Activated T-cell treated with anti-CD3 and anti-CD28 coated beads, Interleukin-2, amount 50 U/mL, for 24 hours (primary cell): ENCODE results near the gene KCNJ9.

Source experiments
- DNase-seq: peaks from one replicate; pipeline ENCODE4 v3.0.0-alpha.2; 2020
- H3K27ac Mint-ChIP-seq: 2 replicates; pipeline ENCODE4 v1.8.0; 2020; ENCODE audit warnings: mild to moderate bottlenecking, mixed read lengths
- H3K27me3 Mint-ChIP-seq: 2 replicates; pipeline ENCODE4 v1.8.0; 2020; ENCODE audit warnings: mixed read lengths
- H3K36me3 Mint-ChIP-seq: 2 replicates; pipeline ENCODE4 v1.8.0; 2020; ENCODE audit warnings: low read depth, mixed read lengths
- H3K4me1 Mint-ChIP-seq: 2 replicates; pipeline ENCODE4 v1.8.0; 2020; ENCODE audit warnings: low read depth, mixed read lengths
- H3K4me3 Mint-ChIP-seq: 2 replicates; pipeline ENCODE4 v1.8.0; 2020; ENCODE audit warnings: mild to moderate bottlenecking, moderate library complexity, mixed read lengths
- H3K9me3 Mint-ChIP-seq: 2 replicates; pipeline ENCODE4 v1.8.0; 2020; ENCODE audit warnings: mixed read lengths

KCNJ9 gene

DNA sequence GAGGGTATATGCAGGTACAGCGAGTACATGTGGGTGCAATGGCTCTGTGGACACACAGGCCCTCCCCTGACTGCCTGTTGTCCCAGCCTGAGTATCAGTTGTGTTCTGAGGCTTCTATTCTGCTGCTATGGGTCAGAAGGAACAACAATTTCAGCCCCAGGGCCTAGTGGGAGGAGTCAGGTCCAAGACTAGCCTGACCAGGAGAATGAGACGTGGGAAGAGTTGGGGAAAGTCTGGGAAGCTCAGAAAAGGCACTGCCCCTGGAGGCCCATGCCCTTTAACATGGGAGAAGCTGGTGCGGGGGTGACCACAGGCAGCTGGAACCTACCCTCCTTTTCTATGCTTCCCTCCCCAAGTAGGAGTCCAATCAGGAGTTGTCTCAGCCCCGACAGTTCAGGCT, 9.4 kb downstream of the KCNJ9 start:
- peaks cover 21% of the 10 kb centered on the region for H3K4me1 Mint-ChIP-seq
- no peaks in the 10 kb centered on the region for H3K9me3 Mint-ChIP-seq
- H3K36me3 Mint-ChIP-seq, result peaks cover 76% of the 10 kb centered on the region
- DNase-seq, result no peak
- no peak overlapping the region for H3K27ac Mint-ChIP-seq
- no peak overlapping the region for H3K4me3 Mint-ChIP-seq
- H3K27me3 Mint-ChIP-seq, result no peaks in the 10 kb centered on the region

DNA sequence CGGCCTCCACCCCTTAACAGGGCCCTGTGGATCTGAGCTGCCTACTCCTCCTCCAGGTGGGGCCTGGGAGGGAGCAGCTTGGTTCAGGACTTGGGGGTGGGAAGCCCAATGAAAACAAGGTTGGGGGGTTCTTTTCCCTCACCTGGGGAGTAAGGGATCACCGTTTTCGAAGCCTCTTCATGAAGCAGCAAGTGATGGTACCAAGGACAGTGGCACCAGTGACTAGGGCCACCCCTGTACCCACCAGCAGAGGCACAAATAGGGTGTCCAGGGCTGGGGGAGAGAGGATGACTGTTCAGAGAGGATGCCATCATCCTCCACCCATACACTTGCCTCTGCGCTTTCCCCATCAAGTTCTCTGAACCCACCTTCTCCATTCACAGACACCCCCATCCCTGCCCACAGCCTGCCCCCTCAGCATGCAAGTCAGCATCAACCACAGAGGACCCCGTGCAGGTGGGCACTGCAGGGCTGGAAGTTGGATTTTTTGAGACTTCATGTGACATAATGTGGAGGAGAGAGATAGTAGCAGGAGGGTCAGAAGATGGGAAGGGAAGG, 10.4 kb downstream of the KCNJ9 start:
- no peak overlapping the region for H3K27ac Mint-ChIP-seq
- H3K4me3 Mint-ChIP-seq, result no peak overlapping the region
- no peak for DNase-seq
- no peaks in the 10 kb centered on the region for H3K27me3 Mint-ChIP-seq
- peaks cover 30% of the 10 kb centered on the region for H3K4me1 Mint-ChIP-seq
- H3K36me3 Mint-ChIP-seq, result peaks cover 75% of the 10 kb centered on the region
- H3K9me3 Mint-ChIP-seq, result no peaks in the 10 kb centered on the region

DNA sequence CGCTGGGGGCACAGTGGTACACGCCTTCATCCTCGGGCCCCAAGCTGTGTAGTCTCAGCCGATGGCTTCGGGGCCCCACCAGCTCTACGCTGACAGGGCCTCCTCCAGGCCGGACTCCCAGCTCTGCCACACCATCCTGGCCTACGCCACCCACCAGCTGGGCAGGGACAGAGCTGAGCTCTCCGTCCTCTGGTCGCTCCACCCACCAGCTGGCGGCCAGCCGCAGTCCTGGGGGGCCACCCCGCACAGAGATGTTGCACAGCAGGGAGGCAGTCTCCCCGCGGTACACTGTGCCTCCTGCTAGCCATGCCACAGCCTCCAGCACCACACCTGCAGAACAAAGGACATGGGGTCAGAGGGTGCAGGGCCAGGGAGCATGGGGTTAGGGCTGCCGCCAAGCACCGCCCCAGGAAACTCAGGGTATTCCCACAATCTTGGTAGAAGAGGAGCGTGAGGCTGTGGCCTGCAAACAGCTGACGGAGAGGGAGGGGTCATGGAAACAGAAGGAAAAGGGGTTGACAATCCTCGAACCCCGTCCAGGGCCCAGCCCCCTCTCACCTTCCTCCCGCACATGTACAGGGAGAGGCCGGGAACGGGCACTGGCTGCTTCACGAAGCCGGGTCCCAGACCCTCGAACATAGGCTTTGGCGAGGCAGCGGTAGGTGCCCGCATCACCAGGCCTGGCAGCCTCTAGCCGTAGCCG, 11.2 kb downstream of the KCNJ9 start:
- peaks cover 70% of the 10 kb centered on the region for H3K36me3 Mint-ChIP-seq
- H3K27ac Mint-ChIP-seq, result no peak overlapping the region

DNA sequence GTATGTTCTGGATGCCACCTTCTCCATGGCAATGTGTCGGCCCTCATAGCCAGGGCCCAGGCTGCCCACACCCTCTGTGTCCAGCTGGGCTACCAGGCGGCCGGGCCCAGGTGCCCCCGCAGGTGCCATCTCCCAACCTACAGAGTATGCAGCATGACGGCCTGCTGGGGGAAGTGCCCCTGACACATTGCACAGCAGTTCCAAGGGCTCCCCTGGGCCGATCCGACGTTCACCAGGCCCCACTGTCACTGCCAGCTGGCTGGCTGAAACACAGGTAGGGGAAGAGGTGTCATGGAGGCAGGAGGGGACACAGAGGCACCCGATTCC, 11.7 kb downstream of the KCNJ9 start:
- Mint-ChIP-seq H3K9me3 (no peaks in the 10 kb centered on the region), H3K27me3 (no peaks in the 10 kb centered on the region), H3K27ac (peak overlapping the region; percentile 37), H3K36me3 (peaks cover 73% of the 10 kb centered on the region), H3K4me3 (no peak overlapping the region), H3K4me1 (peaks cover 42% of the 10 kb centered on the region)
- no peak for DNase-seq

More for the DNA sequence above, 11.2 kb downstream of the KCNJ9 start:
- peaks cover 38% of the 10 kb centered on the region for H3K4me1 Mint-ChIP-seq
- H3K27me3 Mint-ChIP-seq, result no peaks in the 10 kb centered on the region
- DNase-seq, result no peak
- H3K4me3 Mint-ChIP-seq, result no peak overlapping the region
- no peaks in the 10 kb centered on the region for H3K9me3 Mint-ChIP-seq

DNA sequence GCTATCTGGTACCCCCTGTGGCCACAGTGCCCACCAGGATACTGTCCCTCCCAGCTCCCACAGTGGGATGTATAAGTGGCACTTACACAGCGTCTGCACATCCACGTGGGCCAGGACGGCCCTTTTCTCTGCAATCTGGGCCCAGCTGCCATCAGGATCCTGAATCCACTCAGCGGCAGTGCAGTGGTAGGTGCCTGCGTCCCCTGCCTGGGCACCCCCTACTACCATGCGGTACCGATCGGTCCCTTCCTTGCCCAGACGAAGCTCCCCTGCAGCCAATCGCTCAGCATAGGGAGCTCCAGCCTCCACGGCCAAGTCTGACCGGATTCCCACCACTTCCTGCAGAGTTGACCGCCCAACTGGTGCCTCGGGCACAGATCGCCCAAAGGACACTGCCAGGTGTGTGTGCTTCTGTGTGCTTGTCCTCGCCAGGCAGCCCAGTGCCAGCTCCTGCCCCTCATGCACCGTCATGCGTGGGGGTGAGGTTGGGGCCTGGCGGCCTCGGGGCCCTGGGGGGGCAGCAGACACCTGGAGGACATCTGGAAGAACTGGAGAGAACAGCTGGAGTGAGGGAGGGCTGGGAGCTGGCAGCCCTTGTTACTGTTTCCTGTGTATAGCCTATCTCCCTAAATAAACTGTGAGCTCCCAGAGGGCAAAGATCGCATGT, 12.4 kb downstream of the KCNJ9 start:
- Mint-ChIP-seq H3K4me3 (no peak overlapping the region), H3K4me1 (peaks cover 42% of the 10 kb centered on the region), H3K27me3 (no peaks in the 10 kb centered on the region), H3K27ac (no peak overlapping the region), H3K9me3 (no peaks in the 10 kb centered on the region), H3K36me3 (peaks cover 66% of the 10 kb centered on the region)
- no peak for DNase-seq

DNA sequence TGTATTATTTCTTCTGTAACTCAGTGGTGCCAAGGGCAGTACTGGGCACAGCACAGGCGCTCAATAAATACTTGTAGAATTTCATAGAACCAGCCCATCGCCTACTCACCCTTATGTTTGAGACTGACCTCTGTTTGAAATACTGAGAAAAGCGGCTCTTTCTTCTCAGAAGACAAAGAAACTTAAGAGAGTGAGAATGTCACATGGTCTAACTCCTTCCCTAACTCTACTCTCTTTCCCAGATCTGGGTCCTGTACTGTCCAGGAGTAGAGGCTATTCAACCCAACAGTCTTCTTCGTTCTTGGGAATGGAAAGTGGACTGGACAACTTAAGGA, 12.9 kb downstream of the KCNJ9 start:
- no peak for DNase-seq
- H3K36me3 Mint-ChIP-seq, result peaks cover 61% of the 10 kb centered on the region
- no peaks in the 10 kb centered on the region for H3K27me3 Mint-ChIP-seq
- H3K9me3 Mint-ChIP-seq, result no peaks in the 10 kb centered on the region
- peak overlapping the region; percentile 55 for H3K27ac Mint-ChIP-seq
- H3K4me1 Mint-ChIP-seq, result peaks cover 45% of the 10 kb centered on the region
- H3K4me3 Mint-ChIP-seq, result no peak overlapping the region

DNA sequence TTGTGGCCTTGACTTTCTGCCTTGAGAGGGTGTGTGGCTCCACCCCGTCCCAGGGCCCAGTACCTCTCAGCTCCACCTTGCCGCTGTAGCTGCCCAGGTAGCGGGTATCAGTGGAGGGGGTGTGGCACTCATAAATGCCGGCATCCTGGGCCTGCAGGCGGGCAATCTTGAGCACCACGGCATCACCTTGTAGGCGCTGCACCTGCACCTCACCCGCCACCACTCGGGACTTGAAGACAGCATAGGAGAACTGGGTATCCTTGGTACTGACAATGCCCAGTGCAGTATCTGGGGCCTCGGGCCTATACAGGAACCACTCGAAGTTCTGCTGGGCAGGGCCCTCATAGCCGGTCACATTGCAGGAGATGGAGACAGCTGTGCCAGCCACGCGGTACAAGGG, 13.5 kb downstream of the KCNJ9 start:
- H3K27me3 Mint-ChIP-seq, result no peaks in the 10 kb centered on the region
- no peak for DNase-seq
- peaks cover 50% of the 10 kb centered on the region for H3K4me1 Mint-ChIP-seq
- H3K27ac Mint-ChIP-seq, result peak overlapping the region; percentile 22
- no peaks in the 10 kb centered on the region for H3K9me3 Mint-ChIP-seq
- peaks cover 59% of the 10 kb centered on the region for H3K36me3 Mint-ChIP-seq
- no peak overlapping the region for H3K4me3 Mint-ChIP-seq

DNA sequence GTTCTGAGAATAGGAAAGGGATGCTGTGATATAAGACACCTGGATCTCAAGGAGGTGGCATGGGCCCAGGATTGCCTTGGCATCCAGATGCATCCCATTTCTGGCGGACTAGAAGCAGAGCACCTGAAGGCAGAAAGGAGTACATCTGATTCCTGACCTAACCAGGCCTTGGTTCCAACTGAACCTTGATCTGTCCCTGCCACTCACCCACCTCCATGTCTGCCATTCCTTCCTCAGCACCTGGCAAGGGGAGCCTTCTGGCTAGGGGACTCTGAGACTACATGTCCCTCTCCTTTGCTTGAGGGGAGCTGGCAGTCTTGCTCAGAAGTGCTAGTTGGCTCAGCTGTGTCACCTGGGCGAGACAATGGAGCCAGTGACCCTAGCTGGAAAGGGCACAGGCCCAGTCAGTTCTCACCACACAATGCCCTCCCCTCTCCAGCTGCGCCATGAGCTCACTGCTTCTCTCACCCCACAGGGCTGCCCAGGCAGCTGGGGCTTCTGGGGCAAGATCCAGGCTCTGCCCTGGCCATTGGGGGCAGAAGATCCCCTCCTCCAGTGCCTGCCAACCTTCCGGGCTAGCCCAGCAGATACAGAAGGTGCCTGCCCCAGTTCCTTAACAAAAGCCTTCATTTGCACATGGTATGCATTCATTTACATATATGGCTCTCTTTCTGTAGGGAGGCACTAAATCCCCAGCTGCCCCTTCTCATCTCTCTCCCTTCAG, 14.2 kb downstream of the KCNJ9 start:
- no peak for DNase-seq
- H3K36me3 Mint-ChIP-seq, result peaks cover 56% of the 10 kb centered on the region
- no peaks in the 10 kb centered on the region for H3K9me3 Mint-ChIP-seq
- peak overlapping the region; percentile 19 for H3K4me3 Mint-ChIP-seq
- H3K27ac Mint-ChIP-seq, result peak overlapping the region; percentile 92
- no peaks in the 10 kb centered on the region for H3K27me3 Mint-ChIP-seq
- peaks cover 52% of the 10 kb centered on the region for H3K4me1 Mint-ChIP-seq

DNA sequence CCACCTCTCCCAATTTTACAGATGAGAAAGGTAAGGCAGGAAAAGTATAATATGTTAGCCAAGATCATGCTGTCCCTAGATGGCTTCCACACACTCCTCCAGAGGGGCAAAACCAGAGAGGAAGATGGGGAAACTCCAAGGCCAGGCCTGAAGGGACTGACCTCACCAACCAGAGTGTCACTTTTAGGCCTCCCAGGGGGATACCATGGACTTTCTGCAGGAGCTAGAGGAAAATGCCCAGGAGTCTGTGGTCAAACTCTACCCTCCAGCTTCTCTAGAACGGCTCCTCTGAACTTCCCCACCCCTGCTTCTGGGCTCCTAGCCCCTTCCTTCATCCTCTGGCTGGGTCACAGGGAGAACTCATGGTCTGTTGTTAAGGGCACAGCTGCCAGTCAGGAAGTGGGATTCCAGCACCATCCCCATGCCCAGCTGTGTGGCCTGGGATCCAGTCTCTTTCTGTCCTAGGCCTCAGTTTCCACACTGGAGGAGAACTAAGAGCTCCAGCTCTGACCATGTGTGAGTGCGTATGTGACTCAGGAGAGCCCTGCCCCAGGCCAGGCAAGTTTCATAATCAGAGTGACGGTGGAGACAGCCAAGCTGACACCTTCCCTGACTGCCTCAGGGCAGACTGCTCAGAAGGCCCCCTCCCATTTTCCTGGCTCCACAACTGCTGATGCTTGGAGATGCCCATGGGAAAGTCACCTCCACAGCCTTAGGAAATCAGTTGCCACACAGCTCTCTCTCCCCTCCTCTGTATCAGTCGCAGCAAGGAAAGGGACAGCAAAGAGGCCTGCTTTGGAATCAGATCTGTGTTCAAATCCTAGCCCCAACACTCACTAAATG, 15.2 kb downstream of the KCNJ9 start:
- no peak for DNase-seq
- peaks cover 48% of the 10 kb centered on the region for H3K36me3 Mint-ChIP-seq
- peaks cover 61% of the 10 kb centered on the region for H3K4me1 Mint-ChIP-seq

DNA sequence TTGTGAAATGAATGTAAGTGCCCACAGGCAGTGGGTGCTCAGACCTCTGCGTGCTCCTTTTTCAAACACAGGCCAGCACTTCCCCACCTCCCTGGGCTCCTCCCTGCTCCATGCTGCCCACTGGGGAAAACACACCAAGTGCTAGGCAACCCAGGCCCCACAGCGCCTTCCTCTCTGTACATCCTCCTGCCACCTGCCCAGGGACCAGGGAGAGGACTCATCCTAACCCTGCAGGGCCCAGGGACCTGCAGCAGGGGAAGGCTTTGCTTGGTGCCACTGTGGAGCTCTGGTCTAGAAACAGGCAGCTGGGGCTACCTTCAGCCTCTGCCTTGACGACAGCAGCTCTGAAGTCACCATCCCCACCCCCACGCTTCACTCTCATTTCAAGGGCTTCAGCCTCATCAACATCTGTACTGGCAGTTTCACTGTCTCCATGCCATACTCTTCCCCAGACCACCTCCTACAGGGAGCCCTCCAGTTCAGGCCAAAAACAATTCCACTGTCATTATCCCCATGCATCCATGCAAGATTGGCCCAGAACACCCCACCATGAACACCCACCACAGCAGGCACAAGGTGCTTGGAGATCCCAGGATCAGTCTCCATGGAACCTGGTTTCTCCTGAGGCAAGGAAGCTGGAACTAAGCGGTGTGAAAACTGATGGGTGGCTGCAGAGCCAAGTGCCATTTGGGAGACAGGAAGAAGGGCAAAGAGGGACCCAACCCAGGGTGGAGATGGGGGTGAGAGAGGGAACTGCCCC, 16.0 kb downstream of the KCNJ9 start:
- DNase-seq, result peak; percentile 45
- peak overlapping the region; percentile 92 for H3K27ac Mint-ChIP-seq
- H3K4me1 Mint-ChIP-seq, result peaks cover 69% of the 10 kb centered on the region
- H3K27me3 Mint-ChIP-seq, result no peaks in the 10 kb centered on the region
- H3K36me3 Mint-ChIP-seq, result peaks cover 42% of the 10 kb centered on the region
- H3K4me3 Mint-ChIP-seq, result peak overlapping the region; percentile 90
- no peaks in the 10 kb centered on the region for H3K9me3 Mint-ChIP-seq

More for the DNA sequence above, 15.2 kb downstream of the KCNJ9 start:
- H3K4me3 Mint-ChIP-seq, result peak overlapping the region; percentile 90
- H3K9me3 Mint-ChIP-seq, result no peaks in the 10 kb centered on the region
- peak overlapping the region; percentile 92 for H3K27ac Mint-ChIP-seq
- no peaks in the 10 kb centered on the region for H3K27me3 Mint-ChIP-seq

DNA sequence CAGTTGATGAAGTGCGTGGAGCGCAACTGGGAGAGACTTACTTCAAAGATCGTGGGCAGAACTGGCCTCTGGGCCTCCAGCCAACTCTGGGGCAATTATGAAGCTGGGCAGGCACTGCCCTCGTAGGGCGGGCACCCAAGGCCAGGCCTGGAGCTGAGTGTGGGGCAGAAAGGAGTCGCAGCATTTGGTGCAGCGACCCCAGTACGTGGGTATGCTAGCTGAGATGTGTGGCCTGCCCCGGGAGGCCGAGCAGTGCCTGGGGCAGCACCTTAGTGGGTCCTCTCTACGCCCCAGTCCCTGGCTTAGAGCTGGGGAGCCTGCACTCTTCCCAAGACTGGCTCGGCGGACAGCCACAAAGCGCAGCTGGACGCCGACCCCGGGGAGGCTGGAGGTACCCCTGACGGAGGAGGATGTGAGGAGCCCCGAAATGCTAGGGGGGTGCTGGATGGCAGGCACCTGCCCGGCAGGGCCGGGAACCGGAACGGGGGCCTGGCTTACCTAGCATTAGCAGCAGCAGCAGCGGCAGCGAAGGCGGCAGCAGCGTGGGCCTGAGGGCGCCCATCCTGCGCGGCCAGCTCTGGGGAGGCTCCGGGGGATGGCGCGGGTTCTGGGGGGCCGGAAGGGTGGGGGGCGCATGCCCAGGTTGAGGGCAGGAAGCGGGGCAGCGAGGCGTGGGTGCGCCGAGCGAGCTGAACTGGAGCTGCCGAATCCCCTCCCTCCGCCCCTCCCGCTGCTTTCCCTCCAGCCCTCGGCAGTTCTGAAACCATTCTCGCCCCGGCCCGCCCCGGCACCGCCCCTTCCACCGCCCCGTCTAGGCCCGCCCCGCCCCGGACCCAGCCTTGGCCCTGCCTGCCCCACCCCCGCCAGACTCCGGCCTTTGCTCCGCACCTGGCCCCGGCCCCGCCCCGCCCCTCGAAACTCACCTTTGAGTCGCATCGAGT, 16.8 kb downstream of the KCNJ9 start, which contains the start of gene IGSF8:
Gene IGSF8, minus strand, starts transcription at position 709 of the 941 bp plus-strand sequence. Its CDS starts 147 bp downstream, at position 562.
- Mint-ChIP-seq H3K9me3 (no peaks in the 10 kb centered on the region), H3K36me3 (peaks cover 34% of the 10 kb centered on the region), H3K27me3 (no peaks in the 10 kb centered on the region), H3K27ac (peak within 1 kb of the TSS; percentile 92), H3K4me1 (peaks cover 73% of the 10 kb centered on the region), H3K4me3 (peak within 1 kb of the TSS; percentile 90)
- peak; percentile 96 for DNase-seq

DNA sequence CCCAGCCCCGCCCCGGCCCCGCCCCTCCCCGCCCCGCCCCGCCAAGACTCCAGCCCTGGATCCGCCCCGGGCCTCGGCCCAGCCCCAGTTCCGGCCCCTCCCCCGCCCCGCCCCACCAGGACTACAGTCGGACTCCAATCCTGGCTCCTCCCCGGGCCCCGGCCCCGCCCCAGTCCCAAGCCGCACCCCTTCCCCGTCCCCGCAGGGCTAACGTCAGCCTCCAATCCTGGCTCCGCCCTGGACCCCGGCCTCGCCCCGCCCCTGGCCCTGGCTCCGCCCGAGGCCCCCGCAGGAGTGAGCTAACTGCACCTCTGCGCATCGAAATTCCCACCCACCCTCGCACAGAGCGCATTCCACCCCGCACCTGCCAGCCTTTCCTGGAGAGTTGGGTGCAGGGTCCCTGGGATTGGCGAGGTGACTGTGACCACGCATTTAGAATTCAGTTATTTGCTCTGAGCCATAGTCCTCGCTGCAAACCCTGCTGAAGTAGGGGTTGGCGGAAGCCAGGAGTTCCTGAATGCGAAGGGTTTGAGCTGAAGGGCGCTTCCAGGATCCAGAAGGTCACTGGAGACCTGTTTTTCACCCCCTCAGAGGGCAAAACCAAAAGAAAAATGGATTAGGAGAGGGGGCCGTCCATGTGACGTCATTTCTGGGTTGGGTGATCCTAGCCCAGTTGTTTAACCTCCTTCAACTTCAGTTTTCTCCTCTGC, 17.7 kb downstream of the KCNJ9 start:
- H3K4me1 Mint-ChIP-seq, result peaks cover 68% of the 10 kb centered on the region
- no peaks in the 10 kb centered on the region for H3K9me3 Mint-ChIP-seq
- H3K4me3 Mint-ChIP-seq, result peak overlapping the region; percentile 71
- DNase-seq, result peak; percentile 99
- H3K27me3 Mint-ChIP-seq, result no peaks in the 10 kb centered on the region
- peak overlapping the region; percentile 90 for H3K27ac Mint-ChIP-seq
- peaks cover 26% of the 10 kb centered on the region for H3K36me3 Mint-ChIP-seq
